K562 treated with DMSO at 1 percent for 4 hours (cell line): ENCODE results near the gene OR5A2. TPM values are rescaled to one million over a fixed set of nuclear protein-coding genes. Genes with fewer than 3 reads are reported as not detected.

Experiments
- total RNA-seq: library from RNA; unstranded; fragments of 300-600 nt; gene quantifications from 2 replicates; pipeline ENCODE4 v1.2.3, GENCODE V29; 2022; ENCODE audit not compliant: insufficient read depth

OR5A2 gene
- total RNA-seq, result not detected in 2 replicates

GRCh38 chr11:59426361-59427067 is at the start of gene OR5A2:
Gene OR5A2 (minus strand): TSS chr11:59426413. CDS start chr11:59422953, 3,460 bp downstream.

GRCh38 chr11:59473015-59473414 is 46.8 kb upstream of the OR5A2 start, which contains the start of gene OR4D10:
Gene OR4D10 (plus strand): TSS chr11:59473315. CDS start chr11:59477430, 4,115 bp downstream.

GRCh38 chr11:59456661-59457060 is 30.4 kb upstream of the OR5A2 start, which contains the start of gene OR4D6:
Gene OR4D6 (plus strand): TSS chr11:59456961. CDS start chr11:59456961, 0 bp downstream.

GRCh38 chr11:59436169-59436568 is 10.0 kb upstream of the OR5A2 start, which contains the start of gene OR5A1:
Gene OR5A1 (plus strand): TSS chr11:59436469. CDS start chr11:59443169, 6,700 bp downstream.

Other genes with a start within 250 kb of the OR5A2 start
- not detected in 2 replicates for gene MPEG1, start 213.5 kb downstream of the OR5A2 start, total RNA-seq
- gene OR5AN1, start 67.5 kb downstream of the OR5A2 start, total RNA-seq, result not detected in 2 replicates
- gene OR5A1, start 10.1 kb upstream of the OR5A2 start, total RNA-seq, result not detected in 2 replicates
- not detected in 2 replicates for gene OR4D6, start 30.5 kb upstream of the OR5A2 start, total RNA-seq
- gene OR4D10, start 46.9 kb upstream of the OR5A2 start, total RNA-seq, result not detected in 2 replicates
- gene OR4D11, start 77.2 kb upstream of the OR5A2 start, total RNA-seq, result not detected in 2 replicates
- not detected in 2 replicates for gene OR4D9, start 85.1 kb upstream of the OR5A2 start, total RNA-seq
- 31.3 and 36.8 TPM in 2 replicates for gene OSBP, start 189.4 kb upstream of the OR5A2 start, total RNA-seq
- 22.5 and 25.2 TPM in 2 replicates for gene PATL1, start 242.6 kb upstream of the OR5A2 start, total RNA-seq